GM19438 (cell line): ENCODE results near the gene GAS2L1.

Experiments used
- ATAC-seq: cut with Tn5 transposase; IDR thresholded peaks from one replicate; pipeline ENCODE4 v1.9.1; 2021; ENCODE audit warnings: low read depth; ENCODE audit not compliant: unreplicated experiment

GAS2L1 gene

GRCh38 chr22:29272624-29273023, 33.8 kb upstream of the GAS2L1 start:
- ATAC-seq: no peak

GRCh38 chr22:29275167-29275566, 31.3 kb upstream of the GAS2L1 start:
- no peak for ATAC-seq

- ATAC-seq: no peak
Observed at GRCh38 chr22:29275819-29276565, 30.5 kb upstream of the GAS2L1 start.

- ATAC-seq: no peak
Observed at GRCh38 chr22:29277927-29278326, 28.5 kb upstream of the GAS2L1 start.

GRCh38 chr22:29284196-29284595, 22.3 kb upstream of the GAS2L1 start:
- no peak for ATAC-seq

GRCh38 chr22:29288837-29289236, 17.6 kb upstream of the GAS2L1 start:
- no peak for ATAC-seq

- no peak for ATAC-seq
Observed at GRCh38 chr22:29290061-29290460, 16.4 kb upstream of the GAS2L1 start.

- no peak for ATAC-seq
Observed at GRCh38 chr22:29291215-29291614, 15.2 kb upstream of the GAS2L1 start.

- no peak for ATAC-seq
Observed at GRCh38 chr22:29292379-29292778, 14.1 kb upstream of the GAS2L1 start.

GRCh38 chr22:29298641-29299040, 7.8 kb upstream of the GAS2L1 start:
- ATAC-seq: no peak

GRCh38 chr22:29299136-29299900, 7.1 kb upstream of the GAS2L1 start:
- ATAC-seq: no peak

GRCh38 chr22:29300467-29300806, 6.0 kb upstream of the GAS2L1 start:
- ATAC-seq: no peak

GRCh38 chr22:29300807-29301601, 5.4 kb upstream of the GAS2L1 start:
- no peak for ATAC-seq

- no peak for ATAC-seq
Observed at GRCh38 chr22:29301716-29302401, 4.6 kb upstream of the GAS2L1 start.

- ATAC-seq: no peak
Observed at GRCh38 chr22:29302402-29302680, 4.1 kb upstream of the GAS2L1 start.

- ATAC-seq: no peak
Observed at GRCh38 chr22:29302681-29303465, 3.6 kb upstream of the GAS2L1 start.

GRCh38 chr22:29305836-29306174, 645 bp upstream of the GAS2L1 start:
- ATAC-seq: no peak

- no peak for ATAC-seq
Observed at GRCh38 chr22:29306835-29307595, 565 bp downstream of the GAS2L1 start.

- no peak for ATAC-seq
Observed at GRCh38 chr22:29307596-29308147, 1.2 kb downstream of the GAS2L1 start.
